ENCODE data around the gene CALM3. TPM values are rescaled to one million over a fixed set of nuclear protein-coding genes. Genes with fewer than 3 reads are reported as not detected.

Gene CALM3
- total and polyA plus RNA-seq, 4 donors = 197 to 240 (median 224) TPM

DNA sequence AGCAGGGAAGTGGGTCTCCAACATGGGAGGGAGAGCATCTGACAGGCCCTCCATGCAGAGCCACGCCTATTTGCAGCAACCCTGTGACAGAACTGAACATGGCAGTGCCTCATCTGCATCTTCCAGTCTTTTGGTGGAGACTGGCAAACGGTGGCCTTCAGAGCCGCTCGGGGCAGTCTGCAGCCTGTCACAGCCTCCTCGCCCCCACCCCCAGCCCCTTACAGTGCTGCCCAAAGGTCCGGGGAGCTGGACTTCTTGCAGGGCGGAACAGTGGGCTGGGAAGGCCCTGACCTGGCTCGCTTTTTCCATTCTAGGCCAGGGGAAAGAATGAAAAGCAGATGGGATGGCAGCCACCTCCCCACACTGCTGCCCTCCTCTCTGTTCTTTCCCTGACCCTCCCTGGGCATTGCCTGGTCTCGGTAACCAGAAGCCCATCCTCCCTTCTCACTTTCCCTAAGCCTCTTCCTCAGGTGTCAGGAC, 2.7 kb downstream of the CALM3 start:
- 1 to 11% methylated on average over 9 of the region's 9 CpGs for WGBS, 2 donors
- no peak overlapping the region for H3K4me3 ChIP-seq (ENCODE audit: low read length in 2 of 2)
- ATAC-seq (ENCODE audit: low FRiP score) (no peak), DNase-seq (peak in 1 of 2 donors; percentile 68)
- H3K4me1 ChIP-seq (ENCODE audit: control insufficient read depth in 1 of 2, insufficient read depth in 2 of 2, low read length in 2 of 2) = peaks cover 0 to 4% of the 10 kb centered on the region in 2 donors
- H3K9me3 ChIP-seq (ENCODE audit: control insufficient read depth, low read length) = no peaks in the 10 kb centered on the region
- H3K36me3 ChIP-seq (ENCODE audit: control insufficient read depth in 1 of 2, insufficient read depth in 2 of 2, low read length in 1 of 2) = peaks cover 0 to 6% of the 10 kb centered on the region in 2 donors
- H3K27me3 ChIP-seq (ENCODE audit: control insufficient read depth in 1 of 2, insufficient read depth in 2 of 2, low read length in 1 of 2) = no peaks in the 10 kb centered on the region
- peak overlapping the region in 1 of 2 donors; percentile 75 for H3K27ac ChIP-seq (ENCODE audit: low read depth in 1 of 2, low read length in 2 of 2)
- intact Hi-C loops (cut with DNase I) = loop anchor here in 1 of 2 donors (10.0 kb wide), 1 partner anchor 241 kb away; no protein-coding TSS in a partner anchor

DNA sequence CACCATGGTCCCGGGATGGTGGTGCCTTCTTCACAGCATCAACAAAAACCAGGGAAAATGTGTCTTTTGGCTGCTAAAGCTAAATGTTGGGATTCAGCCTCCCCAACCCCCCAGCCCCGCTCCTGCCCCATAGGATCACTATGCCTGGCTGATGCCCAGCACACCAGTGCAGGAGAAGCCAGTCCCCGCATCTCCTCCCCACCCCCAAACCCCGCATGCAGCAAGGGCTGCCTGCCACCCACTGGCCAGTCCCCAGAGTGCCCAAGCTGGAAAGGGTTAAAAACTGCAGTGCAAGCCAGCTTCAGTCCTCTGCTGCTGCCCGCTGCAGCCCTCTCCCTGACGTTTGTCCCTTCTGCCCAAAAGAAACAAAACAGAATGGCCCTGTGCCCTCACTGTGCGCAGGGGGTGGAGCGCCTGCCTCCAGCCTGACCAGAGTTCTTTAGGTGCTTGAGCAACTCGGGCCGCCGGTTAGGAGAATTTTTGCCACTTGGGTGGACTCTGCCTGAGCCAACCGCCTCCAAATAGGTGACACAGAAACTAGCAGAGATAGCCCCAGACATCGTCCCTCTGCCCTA, 3.7 kb downstream of the CALM3 start:
- Histone ChIP-seq H3K9me3 (ENCODE audit: control insufficient read depth, low read length) (no peaks in the 10 kb centered on the region), H3K4me3 (ENCODE audit: low read length in 2 of 2) (no peak overlapping the region), H3K27ac (ENCODE audit: low read depth in 1 of 2, low read length in 2 of 2) (peak overlapping the region; percentile 19 to 71), H3K4me1 (ENCODE audit: control insufficient read depth in 1 of 2, insufficient read depth in 2 of 2, low read length in 2 of 2) (peaks cover 0 to 4% of the 10 kb centered on the region in 2 donors), H3K36me3 (ENCODE audit: control insufficient read depth in 1 of 2, insufficient read depth in 2 of 2, low read length in 1 of 2) (peaks cover 0 to 6% of the 10 kb centered on the region in 2 donors), H3K27me3 (ENCODE audit: control insufficient read depth in 1 of 2, insufficient read depth in 2 of 2, low read length in 1 of 2) (no peaks in the 10 kb centered on the region)
- DNase-seq = peak; percentile 68 to 81
- intact Hi-C loops (cut with DNase I) = loop anchor here in 1 of 2 donors (10.0 kb wide), 1 partner anchor 240 kb away; no protein-coding TSS in a partner anchor
- 3 to 7% methylated on average over 13 of the region's 13 CpGs for WGBS, 2 donors
- no peak for ATAC-seq (ENCODE audit: low FRiP score)

DNA sequence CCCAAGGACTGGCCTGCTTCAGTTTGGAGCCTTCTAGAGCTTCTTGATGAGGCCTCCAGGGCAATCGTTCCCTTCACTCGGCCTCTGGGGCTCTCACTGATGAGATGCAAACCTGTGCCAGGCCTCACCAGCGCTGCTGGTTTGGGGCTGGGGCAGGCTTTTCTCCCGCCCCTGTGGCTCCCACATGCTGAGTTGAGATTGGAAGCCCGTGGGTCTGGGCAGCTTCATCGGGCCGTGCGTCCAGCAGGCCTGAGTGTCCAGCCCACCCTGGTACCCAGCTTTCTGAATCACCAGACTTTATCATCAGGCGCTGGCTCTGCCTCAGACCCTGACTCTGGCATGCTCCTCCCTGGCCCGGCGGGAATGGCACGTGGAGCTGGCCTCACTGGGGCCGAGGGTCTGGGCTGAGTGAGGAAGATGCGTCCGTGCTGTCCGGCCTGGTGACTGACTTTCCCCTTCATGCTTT, 4.3 kb downstream of the CALM3 start:
- 8% methylated on average over 16 of the region's 16 CpGs for WGBS, 2 donors
- Histone ChIP-seq H3K9me3 (ENCODE audit: control insufficient read depth, low read length) (no peaks in the 10 kb centered on the region), H3K27ac (ENCODE audit: low read depth in 1 of 2, low read length in 2 of 2) (peak overlapping the region; percentile 19 to 71), H3K27me3 (ENCODE audit: control insufficient read depth in 1 of 2, insufficient read depth in 2 of 2, low read length in 1 of 2) (no peaks in the 10 kb centered on the region), H3K4me1 (ENCODE audit: control insufficient read depth in 1 of 2, insufficient read depth in 2 of 2, low read length in 2 of 2) (peaks cover 0 to 4% of the 10 kb centered on the region in 2 donors), H3K36me3 (ENCODE audit: control insufficient read depth in 1 of 2, insufficient read depth in 2 of 2, low read length in 1 of 2) (peaks cover 0 to 6% of the 10 kb centered on the region in 2 donors), H3K4me3 (ENCODE audit: low read length in 2 of 2) (no peak overlapping the region)
- peak; percentile 57 to 78 for DNase-seq
- ATAC-seq (ENCODE audit: low FRiP score) = no peak
- intact Hi-C loops (cut with DNase I) = loop anchor here in 1 of 2 donors (10.0 kb wide), 1 partner anchor 239 kb away; no protein-coding TSS in a partner anchor

DNA sequence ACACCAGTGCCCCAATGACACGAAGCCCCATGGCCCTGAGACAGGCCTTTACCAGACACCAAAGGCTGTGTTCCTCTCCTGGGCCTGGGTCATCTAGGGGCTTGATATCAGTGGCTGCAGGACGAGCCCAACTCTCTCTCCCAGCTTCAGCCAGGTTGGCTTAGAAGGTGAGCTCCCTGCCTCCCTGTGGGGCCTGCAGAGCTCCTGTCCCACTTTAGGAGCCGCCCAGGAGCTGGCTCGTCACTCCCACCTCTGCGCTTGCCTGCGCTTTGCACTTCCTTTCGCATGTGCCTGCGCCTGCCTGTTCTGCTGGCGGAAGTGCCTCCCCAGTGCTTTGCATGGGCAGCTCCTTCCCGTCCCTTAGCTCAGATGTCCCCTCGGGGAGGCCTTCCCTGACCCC, 4.9 kb downstream of the CALM3 start:
- 86 to 87% methylated on average over 11 of the region's 11 CpGs for WGBS, 2 donors
- Histone ChIP-seq H3K4me3 (ENCODE audit: low read length in 2 of 2) (no peak overlapping the region), H3K9me3 (ENCODE audit: control insufficient read depth, low read length) (no peaks in the 10 kb centered on the region), H3K36me3 (ENCODE audit: control insufficient read depth in 1 of 2, insufficient read depth in 2 of 2, low read length in 1 of 2) (peaks cover 0 to 6% of the 10 kb centered on the region in 2 donors), H3K4me1 (ENCODE audit: control insufficient read depth in 1 of 2, insufficient read depth in 2 of 2, low read length in 2 of 2) (peaks cover 0 to 4% of the 10 kb centered on the region in 2 donors), H3K27ac (ENCODE audit: low read depth in 1 of 2, low read length in 2 of 2) (peak overlapping the region in 1 of 2 donors; percentile 71), H3K27me3 (ENCODE audit: control insufficient read depth in 1 of 2, insufficient read depth in 2 of 2, low read length in 1 of 2) (no peaks in the 10 kb centered on the region)
- ATAC-seq (ENCODE audit: low FRiP score) (no peak), DNase-seq (peak; percentile 41 to 71)
- intact Hi-C loops (cut with DNase I) = loop anchor here in 1 of 2 donors (10.0 kb wide), 1 partner anchor 239 kb away; no protein-coding TSS in a partner anchor

DNA sequence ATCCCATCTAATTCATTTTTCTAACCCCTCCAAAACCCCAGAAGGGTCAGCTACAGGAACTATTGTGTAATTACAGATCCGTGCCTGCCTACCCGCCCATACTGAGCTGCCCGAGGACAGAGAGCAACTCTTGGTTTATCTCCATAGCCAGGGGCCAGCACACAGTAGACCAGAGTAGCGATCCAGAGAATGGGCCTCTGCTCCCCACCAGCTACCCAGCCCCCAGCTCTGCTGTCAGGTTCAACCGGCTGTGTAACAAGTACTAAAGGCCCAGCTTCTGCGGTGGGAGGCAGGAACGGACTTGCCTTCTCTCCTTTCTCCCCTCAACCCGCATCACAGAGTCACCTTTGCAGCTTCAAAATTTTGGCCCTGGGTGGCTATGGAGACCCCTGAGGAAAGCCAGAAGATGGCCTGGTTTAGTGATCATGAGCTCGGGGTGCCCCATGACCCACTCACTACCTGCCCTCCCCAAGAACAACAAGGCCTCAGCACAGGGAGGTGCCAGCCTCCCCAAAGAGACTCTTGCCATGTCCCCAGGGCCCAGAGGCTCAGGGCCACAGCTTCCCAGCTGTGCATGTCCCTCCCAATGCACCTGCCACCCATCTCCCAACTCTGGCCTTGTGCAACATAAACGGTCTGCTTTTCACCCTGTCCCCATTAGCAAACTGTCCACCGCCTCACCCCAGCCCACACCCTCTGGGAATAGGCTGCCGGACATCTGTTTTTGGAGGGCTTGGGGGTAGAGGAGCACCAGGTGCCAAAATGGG, 5.7 kb downstream of the CALM3 start:
- H3K36me3 ChIP-seq (ENCODE audit: control insufficient read depth in 1 of 2, insufficient read depth in 2 of 2, low read length in 1 of 2) = peaks cover 0 to 6% of the 10 kb centered on the region in 2 donors
- no peak for ATAC-seq (ENCODE audit: low FRiP score)
- H3K9me3 ChIP-seq (ENCODE audit: control insufficient read depth, low read length) = no peaks in the 10 kb centered on the region
- H3K27me3 ChIP-seq (ENCODE audit: control insufficient read depth in 1 of 2, insufficient read depth in 2 of 2, low read length in 1 of 2) = no peaks in the 10 kb centered on the region
- 73 to 77% methylated on average over 12 of the region's 12 CpGs for WGBS, 2 donors
- H3K4me3 ChIP-seq (ENCODE audit: low read length in 2 of 2) = no peak overlapping the region
- H3K4me1 ChIP-seq (ENCODE audit: control insufficient read depth in 1 of 2, insufficient read depth in 2 of 2, low read length in 2 of 2) = peaks cover 0 to 4% of the 10 kb centered on the region in 2 donors
- H3K27ac ChIP-seq (ENCODE audit: low read depth in 1 of 2, low read length in 2 of 2) = no peak overlapping the region
- peak; percentile 37 to 38 for DNase-seq
- intact Hi-C loops (cut with DNase I) = loop anchor here in 1 of 2 donors (10.0 kb wide), 1 partner anchor 238 kb away; no protein-coding TSS in a partner anchor

DNA sequence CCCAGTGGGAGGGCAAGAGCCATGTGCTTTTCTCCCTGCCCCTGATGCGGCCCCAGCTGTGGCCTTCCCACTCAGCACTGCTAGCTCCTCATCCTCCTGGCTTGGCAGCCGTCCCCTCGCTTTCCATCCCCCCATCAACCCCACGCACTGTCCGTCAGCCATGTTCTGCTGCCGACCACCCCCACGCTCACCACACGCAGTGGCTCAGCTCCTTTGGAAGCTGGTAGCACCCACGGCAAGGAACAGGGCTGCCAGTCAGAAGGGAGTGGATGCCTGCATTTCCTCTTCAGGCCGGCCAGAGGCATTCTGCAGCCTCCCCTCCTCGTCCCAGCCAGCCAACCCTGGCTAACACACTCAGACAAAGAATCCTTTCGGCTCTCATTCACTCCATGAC, 6.3 kb downstream of the CALM3 start:
- peak; percentile 50 to 61 for DNase-seq
- Histone ChIP-seq H3K27me3 (ENCODE audit: control insufficient read depth in 1 of 2, insufficient read depth in 2 of 2, low read length in 1 of 2) (no peaks in the 10 kb centered on the region), H3K36me3 (ENCODE audit: control insufficient read depth in 1 of 2, insufficient read depth in 2 of 2, low read length in 1 of 2) (peaks cover 0 to 6% of the 10 kb centered on the region in 2 donors), H3K27ac (ENCODE audit: low read depth in 1 of 2, low read length in 2 of 2) (no peak overlapping the region), H3K9me3 (ENCODE audit: control insufficient read depth, low read length) (no peaks in the 10 kb centered on the region), H3K4me1 (ENCODE audit: control insufficient read depth in 1 of 2, insufficient read depth in 2 of 2, low read length in 2 of 2) (peaks cover 0 to 4% of the 10 kb centered on the region in 2 donors), H3K4me3 (ENCODE audit: low read length in 2 of 2) (no peak overlapping the region)
- 51 to 54% methylated on average over 12 of the region's 12 CpGs for WGBS, 2 donors
- ATAC-seq (ENCODE audit: low FRiP score) = no peak
- intact Hi-C loops (cut with DNase I) = loop anchor here in 1 of 2 donors (10.0 kb wide), 1 partner anchor 237 kb away; no protein-coding TSS in a partner anchor

DNA sequence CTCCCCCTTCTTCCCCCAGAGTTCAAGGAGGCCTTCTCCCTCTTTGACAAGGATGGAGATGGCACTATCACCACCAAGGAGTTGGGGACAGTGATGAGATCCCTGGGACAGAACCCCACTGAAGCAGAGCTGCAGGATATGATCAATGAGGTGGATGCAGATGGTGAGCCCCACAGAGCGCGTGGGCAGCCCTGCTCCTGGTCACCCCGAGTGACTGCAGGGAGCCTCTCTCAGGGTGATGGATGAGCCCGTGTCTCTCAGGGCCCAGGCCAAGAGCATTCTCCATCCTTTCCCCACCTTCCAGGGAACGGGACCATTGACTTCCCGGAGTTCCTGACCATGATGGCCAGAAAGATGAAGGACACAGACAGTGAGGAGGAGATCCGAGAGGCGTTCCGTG, 7.0 kb downstream of the CALM3 start:
- intact Hi-C loops (cut with DNase I) = loop anchor here in 1 of 2 donors (10.0 kb wide), 1 partner anchor 237 kb away; no protein-coding TSS in a partner anchor
- H3K27me3 ChIP-seq (ENCODE audit: control insufficient read depth in 1 of 2, insufficient read depth in 2 of 2, low read length in 1 of 2) = no peaks in the 10 kb centered on the region
- peaks cover 0 to 6% of the 10 kb centered on the region in 2 donors for H3K36me3 ChIP-seq (ENCODE audit: control insufficient read depth in 1 of 2, insufficient read depth in 2 of 2, low read length in 1 of 2)
- WGBS, 2 donors = 87 to 88% methylated on average over 9 of the region's 9 CpGs
- ATAC-seq (ENCODE audit: low FRiP score) (no peak), DNase-seq (no peak)
- no peaks in the 10 kb centered on the region for H3K9me3 ChIP-seq (ENCODE audit: control insufficient read depth, low read length)
- no peak overlapping the region for H3K4me3 ChIP-seq (ENCODE audit: low read length in 2 of 2)
- no peak overlapping the region for H3K27ac ChIP-seq (ENCODE audit: low read depth in 1 of 2, low read length in 2 of 2)
- H3K4me1 ChIP-seq (ENCODE audit: control insufficient read depth in 1 of 2, insufficient read depth in 2 of 2, low read length in 2 of 2) = peaks cover 0 to 4% of the 10 kb centered on the region in 2 donors

DNA sequence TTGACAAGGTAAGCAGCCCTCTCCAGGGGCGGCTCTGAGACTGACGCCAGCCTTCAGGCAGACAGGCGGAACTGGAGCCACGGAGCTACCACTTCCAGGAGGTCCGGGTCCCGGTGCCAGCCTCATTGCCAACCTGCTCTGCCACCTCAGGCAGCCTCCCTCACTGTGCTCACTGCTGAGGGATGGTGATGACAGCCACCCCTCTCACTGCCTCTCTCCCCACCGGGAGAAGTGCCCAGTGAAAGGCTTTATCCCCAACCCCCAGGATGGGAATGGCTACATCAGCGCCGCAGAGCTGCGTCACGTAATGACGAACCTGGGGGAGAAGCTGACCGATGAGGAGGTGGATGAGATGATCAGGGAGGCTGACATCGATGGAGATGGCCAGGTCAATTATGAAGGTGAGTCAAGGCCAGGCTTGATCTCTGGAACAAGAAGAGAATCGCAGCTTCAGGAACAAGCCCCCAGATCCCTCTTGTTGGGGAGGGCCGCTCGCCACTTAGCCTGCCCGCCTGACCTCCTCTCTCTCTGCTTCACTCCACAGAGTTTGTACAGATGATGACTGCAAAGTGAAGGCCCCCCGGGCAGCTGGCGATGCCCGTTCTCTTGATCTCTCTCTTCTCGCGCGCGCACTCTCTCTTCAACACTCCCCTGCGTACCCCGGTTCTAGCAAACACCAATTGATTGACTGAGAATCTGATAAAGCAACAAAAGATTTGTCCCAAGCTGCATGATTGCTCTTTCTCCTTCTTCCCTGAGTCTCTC, 7.6 kb downstream of the CALM3 start:
- intact Hi-C loops (cut with DNase I) = loop anchor here in 1 of 2 donors (10.0 kb wide), 1 partner anchor 236 kb away; no protein-coding TSS in a partner anchor
- DNase-seq = peak; percentile 47 to 76

More for the DNA sequence above, 7.6 kb downstream of the CALM3 start:
- H3K4me1 ChIP-seq (ENCODE audit: control insufficient read depth in 1 of 2, insufficient read depth in 2 of 2, low read length in 2 of 2) = peaks cover 0 to 4% of the 10 kb centered on the region in 2 donors
- no peak overlapping the region for H3K4me3 ChIP-seq (ENCODE audit: low read length in 2 of 2)
- 87 to 88% methylated on average over 27 of the region's 27 CpGs for WGBS, 2 donors
- ATAC-seq (ENCODE audit: low FRiP score) = no peak
- no peaks in the 10 kb centered on the region for H3K9me3 ChIP-seq (ENCODE audit: control insufficient read depth, low read length)
- no peak overlapping the region for H3K27ac ChIP-seq (ENCODE audit: low read depth in 1 of 2, low read length in 2 of 2)
- H3K36me3 ChIP-seq (ENCODE audit: control insufficient read depth in 1 of 2, insufficient read depth in 2 of 2, low read length in 1 of 2) = peaks cover 0 to 6% of the 10 kb centered on the region in 2 donors
- no peaks in the 10 kb centered on the region for H3K27me3 ChIP-seq (ENCODE audit: control insufficient read depth in 1 of 2, insufficient read depth in 2 of 2, low read length in 1 of 2)
